OCI-M1 (cell line): Measurements from ENCODE around the gene TBC1D5.
"Not testable (repeated sequence)": the region's sequence is repeated elsewhere in the genome, so short reads cannot be mapped to it uniquely, and the experiment has no call there.

Experiments
- DNase-seq: peaks from one replicate; lab custom pipeline; 2025; lab: John Stamatoyannopoulos, UW

The TBC1D5 gene

DNA sequence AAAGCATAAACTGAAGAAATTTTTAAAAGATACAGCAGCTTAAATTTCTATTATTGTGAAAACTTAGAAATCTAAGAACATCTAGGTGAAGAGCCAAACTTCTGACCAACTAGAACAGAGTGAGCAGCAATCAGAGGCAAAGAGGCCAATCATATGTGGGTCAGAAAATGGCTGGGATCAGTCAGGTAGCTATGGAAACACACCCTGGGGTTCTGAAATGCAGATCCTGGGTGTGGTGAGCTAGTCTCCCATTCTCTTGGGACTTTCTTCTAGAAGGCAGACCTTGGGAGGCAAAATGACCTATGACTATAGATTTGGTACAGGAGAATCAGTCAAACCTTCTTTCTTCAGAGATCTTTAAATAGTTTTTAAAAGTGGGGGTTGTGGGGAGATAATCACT, 385.8 kb downstream of the TBC1D5 start:
- no peak for DNase-seq

GRCh38 chr3:17355591-17355990, 386.8 kb downstream of the TBC1D5 start:
- DNase-seq: no peak

- DNase-seq: no peak
These were observed 388.1 kb downstream of the TBC1D5 start for GRCh38 chr3:17354341-17354740.

- no peak for DNase-seq
These were observed 389.8 kb downstream of the TBC1D5 start for GRCh38 chr3:17352620-17353019.

GRCh38 chr3:17351193-17351592, 391.2 kb downstream of the TBC1D5 start:
- not testable (repeated sequence) for DNase-seq

DNA sequence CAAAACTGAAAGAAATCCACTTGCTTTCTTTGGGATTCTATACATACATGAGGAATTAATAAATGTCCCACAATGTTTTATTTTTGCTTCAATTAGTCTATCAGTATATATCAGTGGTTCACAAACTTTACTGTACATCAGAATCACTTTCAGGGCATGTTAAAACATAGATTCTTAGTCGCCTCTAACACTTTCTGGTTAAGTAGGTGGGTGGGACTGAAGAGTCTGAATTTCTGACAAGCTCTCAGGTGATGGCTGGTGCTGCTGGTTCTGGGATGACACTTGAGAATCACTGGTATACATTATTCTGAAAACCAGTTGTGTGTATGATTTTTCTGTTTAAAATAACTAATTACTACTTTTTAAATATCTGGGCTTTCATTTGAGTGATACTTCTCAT, 393.3 kb downstream of the TBC1D5 start:
- DNase-seq: no peak

GRCh38 chr3:17342119-17342518, 400.3 kb downstream of the TBC1D5 start:
- peak; percentile 42 for DNase-seq

DNA sequence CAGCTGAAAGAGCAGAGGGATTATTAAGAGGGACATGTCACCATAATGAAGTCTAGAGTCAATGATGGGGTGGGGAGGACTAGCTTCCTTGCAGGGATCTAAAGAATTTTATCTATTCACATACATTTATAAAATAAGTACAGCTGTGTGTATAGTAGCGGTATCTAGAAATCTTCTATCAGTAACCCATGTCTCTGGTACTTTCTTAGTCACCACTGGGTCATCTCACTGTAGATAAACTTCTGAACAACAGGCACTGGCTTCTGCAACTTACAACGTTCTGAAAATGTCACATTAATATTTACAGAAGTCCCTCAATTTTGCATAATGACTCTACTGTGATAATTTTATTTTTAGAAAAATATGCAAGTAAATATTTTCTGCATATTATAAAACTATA, 401.7 kb downstream of the TBC1D5 start:
- DNase-seq: peak; percentile 24

DNA sequence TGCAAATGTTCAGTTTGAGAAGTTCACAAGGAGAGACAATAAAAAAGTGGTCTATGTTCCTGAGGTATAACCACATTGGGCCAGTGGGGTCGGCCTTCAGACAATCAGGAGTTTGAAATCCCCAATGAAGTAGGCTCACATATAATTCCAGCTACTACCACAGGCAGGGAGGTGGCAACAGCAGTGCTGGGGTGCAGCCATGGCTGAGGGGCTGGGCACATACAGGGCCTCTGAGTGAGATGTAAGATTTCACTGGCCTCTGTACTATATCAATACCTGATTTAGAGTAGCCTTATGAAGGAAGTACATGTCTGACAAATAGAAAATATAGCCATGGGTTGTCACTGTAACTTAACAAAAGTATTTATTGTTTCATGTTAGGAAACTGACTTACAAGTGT, 402.2 kb downstream of the TBC1D5 start:
- DNase-seq: no peak

DNA sequence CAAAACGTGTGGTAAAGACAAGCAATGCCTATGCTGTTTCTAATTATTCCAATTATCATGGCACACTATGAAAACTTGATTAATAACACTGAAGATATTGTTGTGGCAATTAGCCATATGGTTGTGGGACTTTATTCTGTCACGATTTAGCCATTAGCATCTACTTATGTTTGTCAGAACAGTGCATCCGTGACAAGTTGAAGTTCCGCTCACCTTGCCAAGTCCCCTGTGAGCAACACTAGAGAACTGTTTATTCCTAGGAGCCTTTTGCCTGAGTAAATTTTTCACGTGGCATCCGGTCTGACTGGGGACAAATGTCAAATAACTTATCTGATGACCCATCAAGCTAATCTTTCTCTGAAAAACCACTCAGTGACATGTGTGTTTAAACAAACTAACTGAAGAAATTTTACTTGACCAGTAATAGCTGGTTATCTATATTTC, 403.3 kb downstream of the TBC1D5 start:
- peak; percentile 44 for DNase-seq

- DNase-seq: no peak
These were observed 406.1 kb downstream of the TBC1D5 start for GRCh38 chr3:17336291-17336690.

DNA sequence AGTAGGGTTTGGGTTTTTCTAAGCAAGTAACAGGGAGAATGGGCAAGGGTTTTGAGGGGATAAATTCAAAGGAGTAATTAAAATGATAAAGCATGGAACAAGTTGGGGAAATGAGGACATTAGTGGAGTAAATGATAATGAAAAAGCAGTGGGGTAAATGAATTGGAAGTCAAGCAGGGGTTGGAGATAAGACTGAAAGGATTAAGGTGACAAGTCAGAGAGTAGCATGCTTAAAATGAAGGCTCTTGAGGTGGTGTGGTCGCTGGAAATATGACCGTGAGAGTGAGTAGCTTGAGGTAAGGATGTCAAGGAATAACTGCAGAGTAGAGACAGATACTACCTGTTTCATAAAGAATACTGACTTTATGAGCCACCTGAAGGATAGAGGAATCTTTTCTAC, 408.5 kb downstream of the TBC1D5 start:
- DNase-seq: no peak

- DNase-seq: no peak
These were observed 409.0 kb downstream of the TBC1D5 start for GRCh38 chr3:17333446-17333845.

DNA sequence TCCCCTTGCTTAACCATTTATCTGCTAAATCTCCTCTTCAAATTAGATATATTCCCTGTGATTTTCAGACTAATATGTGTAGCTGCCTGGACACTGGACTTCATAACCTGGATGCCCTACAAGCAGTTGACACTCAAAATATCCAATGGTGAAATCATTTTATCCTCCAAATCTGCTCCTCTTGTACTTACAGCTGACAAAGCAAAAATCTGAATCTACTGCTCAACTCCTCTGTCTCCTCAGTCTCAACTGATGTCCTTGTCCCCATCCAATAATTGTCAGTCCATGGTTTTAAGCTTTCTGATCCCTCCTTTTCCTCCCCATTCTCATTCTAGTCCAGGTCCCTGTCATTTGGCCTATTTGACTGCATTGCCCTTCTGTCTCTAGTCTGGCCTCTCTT, 411.8 kb downstream of the TBC1D5 start:
- no peak for DNase-seq

GRCh38 chr3:17329927-17330326, 412.5 kb downstream of the TBC1D5 start:
- peak; percentile 30 for DNase-seq

DNA sequence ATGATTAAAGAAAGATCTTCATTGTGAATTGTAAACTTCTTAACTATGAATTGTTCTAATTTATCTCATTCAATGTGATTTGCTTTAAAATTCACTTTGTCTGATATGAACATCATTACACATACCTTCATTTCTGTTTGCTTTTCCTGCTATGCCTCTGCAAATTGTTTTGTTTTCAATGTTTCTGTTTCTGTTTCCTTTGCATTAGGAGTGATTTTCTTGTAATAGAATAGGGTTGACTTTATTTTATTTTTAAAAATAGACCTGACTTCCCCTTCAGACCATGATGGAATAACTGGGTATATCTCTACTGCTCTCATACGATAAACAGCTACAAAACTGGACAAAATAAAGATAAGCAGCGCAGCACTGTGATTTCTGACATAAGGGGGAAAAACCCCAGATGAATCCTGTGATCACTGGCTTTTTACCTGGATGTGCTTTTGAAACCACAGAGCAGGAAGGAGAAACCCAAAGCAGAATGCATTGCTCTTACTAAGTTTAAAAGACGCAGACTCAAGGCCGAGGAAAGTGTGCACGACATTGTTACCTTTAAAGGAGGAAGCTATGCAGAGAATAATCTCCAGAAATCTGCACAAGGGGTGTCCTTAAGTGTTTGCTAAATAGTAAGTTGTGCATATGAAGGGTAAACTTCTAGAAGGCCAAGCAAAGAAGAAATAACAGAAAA, 420.2 kb downstream of the TBC1D5 start:
- DNase-seq: peak; percentile 43

DNA sequence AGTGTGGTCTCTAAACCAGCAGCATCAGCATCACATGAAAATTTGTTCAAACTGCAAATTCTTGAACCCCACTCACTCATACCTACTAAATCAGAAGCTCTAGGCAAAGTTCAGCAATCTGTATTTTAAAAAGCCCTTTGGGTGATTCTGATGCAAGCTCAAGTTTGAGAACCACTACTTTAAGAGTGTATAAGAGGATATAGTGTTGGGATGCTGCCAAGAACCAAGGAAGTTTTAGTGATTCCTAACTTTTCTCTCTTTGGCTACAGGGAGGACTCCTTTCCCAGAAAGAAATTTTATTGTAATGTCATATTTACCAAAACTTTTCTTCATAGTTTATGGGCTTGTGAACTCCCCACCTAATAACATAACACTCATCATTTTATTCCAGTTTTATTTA, 422.2 kb downstream of the TBC1D5 start:
- no peak for DNase-seq

DNA sequence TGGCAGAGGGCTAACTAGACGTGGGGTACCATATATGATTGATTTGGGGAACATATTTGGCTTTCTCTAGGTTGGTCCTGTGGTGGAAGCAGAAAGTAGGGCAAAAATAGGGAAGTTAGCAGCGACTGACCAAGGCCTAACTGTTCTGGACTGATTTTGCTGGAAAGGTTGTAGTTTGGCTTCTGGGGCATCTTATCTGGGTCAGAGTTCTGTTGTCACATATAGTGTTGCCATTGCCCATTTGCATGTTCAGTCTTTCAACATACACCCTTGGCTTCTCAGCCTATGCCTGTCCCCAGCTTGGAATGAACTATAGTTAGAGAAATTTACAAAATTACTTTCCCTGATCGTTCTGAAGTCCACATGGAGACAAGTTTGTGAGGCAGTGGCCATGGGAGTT, 426.5 kb downstream of the TBC1D5 start:
- peak; percentile 82 for DNase-seq

- DNase-seq: no peak
These were observed 428.3 kb downstream of the TBC1D5 start for GRCh38 chr3:17314171-17314570.

DNA sequence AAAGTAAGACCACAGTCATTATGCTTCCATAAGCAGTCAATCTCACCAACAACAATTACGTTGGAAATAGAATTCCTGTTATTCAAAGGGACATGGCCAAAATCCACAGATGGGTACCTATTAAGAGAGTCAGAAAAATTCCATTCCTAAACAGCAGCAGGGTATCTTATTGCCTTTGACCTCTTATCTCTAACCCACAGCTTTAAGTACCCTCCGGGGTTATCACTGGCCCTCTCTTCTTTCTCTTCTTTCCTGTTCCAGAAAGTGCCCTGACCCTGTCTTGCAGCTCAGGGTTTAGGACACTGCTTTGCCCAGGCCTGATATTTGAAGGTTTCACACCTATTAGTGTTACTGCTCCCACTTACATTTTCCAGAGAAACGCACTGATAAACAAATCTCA, 428.7 kb downstream of the TBC1D5 start:
- peak; percentile 18 for DNase-seq

- DNase-seq: no peak
These were observed 431.4 kb downstream of the TBC1D5 start for GRCh38 chr3:17310983-17311382.

- DNase-seq: no peak
These were observed 434.5 kb downstream of the TBC1D5 start for GRCh38 chr3:17307887-17308286.

DNA sequence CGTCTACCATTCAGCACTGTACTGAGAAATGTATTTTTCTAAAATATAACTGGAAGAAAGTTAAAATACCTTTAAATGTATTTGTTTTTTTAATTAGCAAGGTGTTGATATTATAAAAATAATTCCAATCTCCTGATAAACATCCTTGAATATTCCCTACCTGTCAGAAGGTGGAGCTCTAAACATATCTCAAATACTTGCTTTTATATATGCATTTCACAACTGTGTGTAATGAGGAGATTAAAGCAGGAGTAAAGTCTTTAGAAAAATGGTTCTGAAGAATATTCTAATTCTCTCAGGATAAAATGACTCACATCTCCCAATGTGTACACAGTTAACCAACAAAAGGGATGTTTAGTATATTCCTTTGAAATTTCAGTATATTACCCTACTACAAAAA, 434.9 kb downstream of the TBC1D5 start:
- DNase-seq: peak; percentile 36

DNA sequence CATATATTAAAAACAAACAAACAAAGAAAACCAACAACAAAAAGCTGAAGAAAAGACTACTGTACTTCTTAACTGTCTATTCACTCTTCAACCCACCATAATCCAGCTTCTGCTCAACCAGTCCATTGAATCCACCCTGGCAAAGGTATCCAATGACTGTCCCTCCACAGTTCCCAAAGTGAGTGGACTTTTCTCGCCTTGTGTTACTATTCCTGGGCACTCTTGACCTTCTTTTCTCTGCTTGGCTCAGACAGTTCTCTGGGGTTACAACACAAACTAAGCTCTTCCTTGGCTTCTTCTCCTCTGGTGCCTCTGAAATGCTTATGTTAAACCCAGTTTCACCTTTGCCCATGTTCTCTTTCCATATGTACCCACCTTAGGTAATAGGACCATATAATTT, 437.5 kb downstream of the TBC1D5 start:
- no peak for DNase-seq
